Gastroesophageal sphincter (tissue), 3 donors: ENCODE results near the gene F11.

Experiments used
- CTCF ChIP-seq, 4 experiments: fragments of 200-600 bp in 2 of 4; fragments of 450-650 bp in 2 of 4; sonication (generic) in 1 of 4; IDR thresholded peaks; one replicate each; pipeline ENCODE4 v1.5.1; 2017 to 2019; ENCODE audit warnings: antibody characterized with exemption in 4 of 4, mild to moderate bottlenecking in 2 of 4, moderate library complexity in 2 of 4
- EP300 ChIP-seq: sonication (generic); formaldehyde crosslinking; IDR thresholded peaks from one replicate; pipeline ENCODE4 v1.6.1; 2017; ENCODE audit warnings: antibody characterized with exemption, mild to moderate bottlenecking
- POLR2A ChIP-seq, 2 donors: fragments of 450-650 bp; IDR thresholded peaks; one replicate each; pipeline ENCODE4 v1.6.1; 2017; ENCODE audit warnings: antibody characterized with exemption in 2 of 2, mild to moderate bottlenecking in 2 of 2, moderate library complexity in 1 of 2

GRCh38 chr4:186335793-186336192 is 69.8 kb downstream of the F11 start:
- TF ChIP-seq POLR2A (IDR thresholded peaks at IDR 0.05) = no peak
- no peak for TF ChIP-seq CTCF (IDR thresholded peaks at IDR 0.05)
- TF ChIP-seq EP300 = no peak
